Activated CD4-positive, alpha-beta T cell treated with anti-CD3 and anti-CD28 coated beads, Interleukin-2, amount 10 ng/mL, durations not matched to agents 24 days and 14 days (primary cell): Measurements from ENCODE around the gene BMX. TPM values are rescaled to one million over a fixed set of nuclear protein-coding genes. Genes with fewer than 3 reads are reported as not detected.

ENCODE experiments used
- DNase-seq: peaks from one replicate; pipeline ENCODE4 v3.0.0; 2022
- H3K27ac Mint-ChIP-seq: one replicate; pipeline ENCODE4 v1.8.0; 2022; ENCODE audit warnings: mild to moderate bottlenecking, mixed read lengths
- H3K27me3 Mint-ChIP-seq: one replicate; pipeline ENCODE4 v1.8.0; 2022; ENCODE audit warnings: mixed read lengths
- H3K36me3 Mint-ChIP-seq: one replicate; pipeline ENCODE4 v1.8.0; 2022; ENCODE audit warnings: low read depth, mild to moderate bottlenecking, mixed read lengths
- H3K4me1 Mint-ChIP-seq: one replicate; pipeline ENCODE4 v1.8.0; 2021; ENCODE audit warnings: mixed read lengths
- H3K4me3 Mint-ChIP-seq: one replicate; pipeline ENCODE4 v1.8.0; 2022; ENCODE audit warnings: mild to moderate bottlenecking, moderate library complexity, mixed read lengths
- H3K9me3 Mint-ChIP-seq: one replicate; pipeline ENCODE4 v1.8.0; 2021; ENCODE audit warnings: mixed read lengths
- intact Hi-C: fragments of 100-400 bp; cut with micrococcal nuclease; formaldehyde crosslinking; loops from one replicate; pipeline ENCODE4 v1.15.1; 2023
- total RNA-seq: library from RNA; stranded (reverse); gene quantifications from 2 replicates; pipeline ENCODE4 v1.2.3, GENCODE V29; 2022

Gene BMX
- total RNA-seq, 1 donor from 2014 or later = not detected

DNA sequence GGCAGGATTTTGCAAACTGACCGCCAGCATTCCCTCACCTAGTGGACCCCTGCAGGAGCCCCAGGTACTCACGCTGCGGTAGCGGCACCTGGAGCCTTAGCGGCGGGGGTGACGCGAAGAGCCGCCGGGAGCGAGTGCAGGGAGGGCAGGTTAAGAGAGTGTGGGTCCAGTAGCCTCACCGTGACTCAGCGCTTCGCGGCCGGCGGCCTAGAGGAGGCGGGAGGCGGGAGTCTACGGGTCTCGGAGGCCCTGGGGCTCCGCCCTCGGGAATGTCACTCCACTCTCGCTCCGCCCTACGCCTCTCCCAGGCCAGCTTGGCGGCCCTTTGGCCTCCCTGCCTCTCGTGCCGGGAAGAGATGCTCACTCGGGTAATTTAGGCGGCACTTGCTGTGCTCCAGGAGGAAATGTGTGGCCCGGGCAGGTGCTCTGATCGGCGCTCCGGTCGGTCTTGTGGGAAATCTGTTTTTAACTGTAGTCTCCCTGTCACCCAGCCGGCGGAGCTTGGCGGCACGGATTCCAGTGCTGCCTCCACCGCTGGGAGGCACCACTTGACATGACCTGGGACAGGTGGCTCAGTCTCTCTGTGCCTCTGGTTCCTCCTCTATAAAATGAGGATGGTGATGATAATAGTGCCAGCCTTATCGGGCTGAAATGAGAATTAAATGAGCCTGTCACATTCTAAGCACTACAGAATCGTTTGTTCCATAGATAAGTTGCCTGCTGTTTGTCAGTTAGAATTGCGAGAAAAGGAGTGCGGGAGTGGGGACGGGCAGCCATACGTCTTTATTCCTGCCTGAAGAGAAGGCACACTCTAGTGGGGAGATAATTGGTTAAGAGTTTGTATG lies 7.3 kb upstream of the BMX start, which contains the start of gene PIR:
PIR (minus strand) TSS at position 216 of the 845 bp plus-strand sequence. CDS start 2,076 bp downstream, outside the sequence.
- peak within 1 kb of the TSS; percentile 86 for H3K4me3 Mint-ChIP-seq
- peak; percentile 85 for DNase-seq
- H3K27me3 Mint-ChIP-seq = peaks cover 5% of the 10 kb centered on the region
- no peaks in the 10 kb centered on the region for H3K9me3 Mint-ChIP-seq
- H3K4me1 Mint-ChIP-seq = peaks cover 10% of the 10 kb centered on the region
- intact Hi-C loops = loop anchor here (1.0 to 10.0 kb wide), 3 partner anchors 23 to 1201 kb away; no protein-coding TSS in a partner anchor
- no peaks in the 10 kb centered on the region for H3K36me3 Mint-ChIP-seq
- H3K27ac Mint-ChIP-seq = peak within 1 kb of the TSS; percentile 79

DNA sequence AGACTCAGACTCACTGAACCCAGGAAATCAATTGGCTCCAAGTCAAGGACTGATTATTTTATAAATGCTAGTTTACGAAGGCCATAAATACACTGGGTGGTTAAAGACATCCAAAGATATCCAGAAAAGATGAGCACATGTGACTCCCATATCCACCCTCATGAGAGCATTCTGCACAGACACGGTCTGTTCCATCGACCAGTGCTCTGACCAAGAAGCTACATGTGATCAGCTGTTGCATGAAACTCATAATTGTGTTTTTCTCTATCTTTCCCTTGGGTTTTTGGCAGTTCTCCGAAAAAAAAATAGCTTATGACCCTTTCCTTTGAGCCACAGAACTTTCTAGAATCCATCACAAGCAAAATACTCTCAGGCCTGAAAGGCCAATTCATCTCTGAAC lies 4.8 kb upstream of the BMX start:
- H3K4me3 Mint-ChIP-seq = no peak overlapping the region
- H3K9me3 Mint-ChIP-seq = no peaks in the 10 kb centered on the region
- no peaks in the 10 kb centered on the region for H3K36me3 Mint-ChIP-seq
- peaks cover 10% of the 10 kb centered on the region for H3K4me1 Mint-ChIP-seq
- intact Hi-C loops = loop anchor here (10.0 kb wide), 1 partner anchor 1199 kb away; no protein-coding TSS in a partner anchor
- peaks cover 17% of the 10 kb centered on the region for H3K27me3 Mint-ChIP-seq
- DNase-seq = no peak
- no peak overlapping the region for H3K27ac Mint-ChIP-seq

DNA sequence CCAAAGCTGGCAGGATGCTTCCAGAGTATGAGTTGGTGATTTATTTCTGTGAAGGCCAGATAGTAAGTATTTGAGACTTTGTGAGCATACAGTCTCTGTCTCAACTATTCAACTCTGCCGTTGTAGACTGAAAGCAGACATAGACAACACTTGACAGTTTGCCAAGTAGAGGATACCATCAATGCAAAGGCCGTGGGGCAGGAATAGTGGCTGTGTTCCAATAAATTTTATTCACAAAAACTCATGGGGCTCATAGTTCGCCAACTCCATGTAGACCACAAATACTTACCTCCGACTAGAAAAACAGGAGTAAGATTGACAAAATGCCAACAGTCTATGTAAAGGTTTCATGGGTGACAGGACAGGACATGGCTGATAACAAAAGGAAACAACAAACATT lies 3.8 kb upstream of the BMX start:
- Mint-ChIP-seq H3K27ac (no peak overlapping the region), H3K27me3 (peaks cover 20% of the 10 kb centered on the region), H3K4me3 (no peak overlapping the region), H3K4me1 (peaks cover 10% of the 10 kb centered on the region), H3K36me3 (no peaks in the 10 kb centered on the region), H3K9me3 (no peaks in the 10 kb centered on the region)
- intact Hi-C loops = loop anchor here (10.0 kb wide), 1 partner anchor 1198 kb away; no protein-coding TSS in a partner anchor
- no peak for DNase-seq

DNA sequence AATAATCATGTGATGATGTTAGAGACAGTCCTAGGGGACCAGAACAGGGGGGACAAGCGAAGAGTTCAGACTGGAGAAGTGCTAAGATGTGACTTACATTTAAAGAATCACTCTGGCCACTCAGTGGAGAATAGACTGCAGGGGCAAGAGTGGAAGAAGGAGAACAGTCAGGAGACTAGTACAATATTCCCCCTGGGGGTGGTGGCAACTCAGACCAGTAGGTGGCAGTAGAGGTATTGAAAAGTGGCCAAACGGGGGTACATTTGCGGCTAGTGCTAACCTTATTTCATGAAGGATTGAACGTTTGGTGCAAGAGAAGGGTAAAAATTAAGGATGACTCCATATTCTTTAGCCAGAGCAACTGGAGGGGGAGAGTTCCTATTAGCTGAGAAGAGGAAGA lies 2.7 kb upstream of the BMX start:
- no peaks in the 10 kb centered on the region for H3K36me3 Mint-ChIP-seq
- H3K4me3 Mint-ChIP-seq = no peak overlapping the region
- H3K27ac Mint-ChIP-seq = no peak overlapping the region
- peaks cover 7% of the 10 kb centered on the region for H3K4me1 Mint-ChIP-seq
- DNase-seq = peak; percentile 81
- H3K9me3 Mint-ChIP-seq = no peaks in the 10 kb centered on the region
- intact Hi-C loops = loop anchor here (2.0 to 10.0 kb wide), 2 partner anchors 67 to 1197 kb away; no protein-coding TSS in a partner anchor
- peaks cover 26% of the 10 kb centered on the region for H3K27me3 Mint-ChIP-seq

DNA sequence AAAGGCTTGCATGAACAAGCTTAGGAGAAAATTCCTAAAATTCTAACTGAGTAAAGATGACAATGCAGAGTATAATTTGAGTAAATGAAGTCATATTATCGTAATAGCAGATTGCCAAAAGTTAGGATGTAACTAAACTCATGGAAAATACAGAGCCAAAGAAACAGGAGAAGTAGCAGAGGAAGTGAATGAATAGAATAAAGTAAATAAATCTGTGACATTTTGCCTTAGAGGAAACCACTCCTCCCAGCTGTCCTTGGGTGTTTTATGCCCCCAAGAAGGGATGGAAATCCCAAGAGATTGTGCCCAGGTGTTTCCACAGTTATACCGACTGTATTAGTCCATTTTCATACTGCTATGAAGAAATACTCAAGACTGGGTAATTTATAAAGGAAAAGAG lies 1.9 kb upstream of the BMX start:
- DNase-seq = no peak
- Mint-ChIP-seq H3K4me1 (peaks cover 3% of the 10 kb centered on the region), H3K36me3 (no peaks in the 10 kb centered on the region), H3K4me3 (no peak overlapping the region), H3K27me3 (peaks cover 26% of the 10 kb centered on the region), H3K27ac (no peak overlapping the region), H3K9me3 (no peaks in the 10 kb centered on the region)
- intact Hi-C loops = loop anchor here (2.0 to 10.0 kb wide), 2 partner anchors 66 to 1196 kb away; no protein-coding TSS in a partner anchor

DNA sequence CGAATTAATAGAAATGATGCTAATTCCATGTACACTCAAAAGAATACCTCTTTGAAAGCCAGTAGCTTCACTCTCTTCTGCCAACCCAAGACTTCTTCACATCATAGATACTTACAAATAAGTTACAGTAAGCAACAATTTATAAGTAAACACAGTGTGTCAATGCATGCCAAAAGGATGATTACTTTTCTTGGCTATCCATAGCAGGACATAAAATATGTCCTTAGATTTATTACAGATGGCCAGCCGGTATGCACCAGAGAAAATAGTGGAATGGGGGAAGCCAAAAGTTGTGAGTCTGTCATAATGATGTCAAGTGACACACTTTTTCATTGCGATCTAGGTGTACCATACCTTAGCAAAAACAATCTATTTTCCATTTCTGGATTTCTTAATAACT lies 631 bp upstream of the BMX start:
- no peak overlapping the region for H3K4me3 Mint-ChIP-seq
- no peak for DNase-seq
- H3K36me3 Mint-ChIP-seq = no peaks in the 10 kb centered on the region
- no peaks in the 10 kb centered on the region for H3K9me3 Mint-ChIP-seq
- peaks cover 2% of the 10 kb centered on the region for H3K4me1 Mint-ChIP-seq
- no peak overlapping the region for H3K27ac Mint-ChIP-seq
- H3K27me3 Mint-ChIP-seq = peaks cover 29% of the 10 kb centered on the region
- intact Hi-C loops = loop anchor here (2.0 to 10.0 kb wide), 3 partner anchors 65 to 1195 kb away; no protein-coding TSS in a partner anchor

DNA sequence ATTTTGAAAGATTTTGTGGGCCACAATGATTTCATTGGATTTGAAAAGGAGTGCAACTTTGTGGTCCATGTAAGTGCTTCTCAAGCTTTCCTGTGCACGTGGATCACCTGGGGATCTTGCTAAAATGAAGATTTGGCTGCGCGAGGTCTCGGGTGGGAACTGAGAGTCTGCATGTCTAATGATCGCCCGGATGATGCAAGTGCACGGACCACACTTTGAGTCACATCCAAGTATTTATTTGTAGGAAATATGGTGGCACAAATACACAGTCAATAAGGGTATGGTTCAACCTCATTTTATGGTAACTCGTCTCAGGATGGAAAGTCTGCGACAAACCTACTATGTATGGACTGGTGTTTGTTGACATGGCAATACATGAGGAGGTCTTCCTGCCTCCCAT lies 899 bp downstream of the BMX start:
- Mint-ChIP-seq H3K9me3 (no peaks in the 10 kb centered on the region), H3K27me3 (peaks cover 29% of the 10 kb centered on the region), H3K4me1 (peaks cover 2% of the 10 kb centered on the region), H3K27ac (no peak overlapping the region), H3K4me3 (no peak overlapping the region), H3K36me3 (no peaks in the 10 kb centered on the region)
- intact Hi-C loops = loop anchor here (10.0 kb wide), 1 partner anchor 143 kb away; no protein-coding TSS in a partner anchor
- DNase-seq = no peak

DNA sequence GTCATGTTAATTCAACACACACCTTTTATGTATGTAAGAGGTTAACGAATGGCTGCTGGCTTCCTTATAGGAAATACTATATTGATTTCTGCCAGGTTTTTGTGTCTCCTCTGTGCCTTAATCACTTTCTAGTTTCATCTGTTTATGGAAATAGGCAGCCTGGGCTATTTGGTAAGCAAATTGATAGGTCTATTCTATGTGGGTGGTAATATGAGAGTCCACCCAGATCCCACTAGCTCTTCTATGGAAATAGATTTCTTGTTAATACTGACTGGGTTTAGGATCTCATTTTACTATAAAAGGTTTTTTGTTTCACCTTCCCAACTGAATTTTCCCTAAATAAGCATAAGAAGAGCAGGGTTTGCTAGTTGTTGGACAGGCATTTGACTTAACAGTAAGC lies 4.1 kb downstream of the BMX start:
- no peak for DNase-seq
- Mint-ChIP-seq H3K4me3 (no peak overlapping the region), H3K27me3 (peaks cover 19% of the 10 kb centered on the region), H3K9me3 (no peaks in the 10 kb centered on the region), H3K36me3 (no peaks in the 10 kb centered on the region), H3K4me1 (no peaks in the 10 kb centered on the region), H3K27ac (no peak overlapping the region)
- intact Hi-C loops = loop anchor here (10.0 kb wide), 1 partner anchor 140 kb away; no protein-coding TSS in a partner anchor

DNA sequence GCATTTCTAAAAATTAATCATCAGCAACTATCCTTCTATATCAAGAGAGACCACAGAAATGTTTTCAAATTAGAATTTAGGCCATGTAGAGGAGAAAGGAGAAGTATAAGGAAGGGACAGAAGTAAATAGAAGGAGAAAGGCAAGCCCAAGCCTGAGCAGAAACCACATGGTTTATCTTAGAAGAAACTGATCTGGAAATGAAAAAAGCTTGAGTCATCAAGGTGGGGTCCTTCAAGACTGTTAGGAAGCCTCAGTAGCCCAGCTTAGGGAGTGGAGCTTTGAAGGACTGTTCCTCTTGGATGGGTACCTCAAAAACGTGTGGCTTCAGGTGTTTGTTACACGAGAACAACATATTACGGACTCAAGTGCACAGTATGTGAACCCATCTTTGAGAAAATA lies 4.5 kb downstream of the BMX start:
- no peak for DNase-seq
- no peak overlapping the region for H3K4me3 Mint-ChIP-seq
- intact Hi-C loops = loop anchor here (10.0 kb wide), 1 partner anchor 140 kb away; no protein-coding TSS in a partner anchor
- peaks cover 15% of the 10 kb centered on the region for H3K27me3 Mint-ChIP-seq
- H3K4me1 Mint-ChIP-seq = no peaks in the 10 kb centered on the region
- no peaks in the 10 kb centered on the region for H3K9me3 Mint-ChIP-seq
- H3K27ac Mint-ChIP-seq = no peak overlapping the region
- no peaks in the 10 kb centered on the region for H3K36me3 Mint-ChIP-seq

DNA sequence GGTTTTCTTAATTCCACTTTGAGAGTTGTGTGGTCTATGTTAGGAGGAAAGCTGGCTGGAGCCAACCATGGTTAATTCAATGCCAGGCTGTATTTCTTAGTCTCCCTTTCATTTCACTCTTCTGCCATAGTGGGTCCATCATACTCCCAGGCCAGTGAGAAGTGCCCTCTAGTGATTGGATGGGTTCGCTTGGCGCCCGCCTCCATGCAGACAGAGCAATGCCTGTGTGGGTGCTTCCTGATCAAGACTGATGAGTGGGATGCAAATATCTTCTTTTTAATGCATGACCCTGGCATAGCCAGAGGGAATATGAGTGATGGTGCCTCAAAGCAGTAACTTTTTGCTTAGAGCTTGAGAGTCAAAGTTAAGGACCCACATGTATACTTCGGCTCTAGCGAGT lies 6.4 kb downstream of the BMX start:
- H3K36me3 Mint-ChIP-seq = no peaks in the 10 kb centered on the region
- DNase-seq = no peak
- peaks cover 9% of the 10 kb centered on the region for H3K27me3 Mint-ChIP-seq
- H3K4me1 Mint-ChIP-seq = no peaks in the 10 kb centered on the region
- H3K9me3 Mint-ChIP-seq = no peaks in the 10 kb centered on the region
- H3K27ac Mint-ChIP-seq = no peak overlapping the region
- no peak overlapping the region for H3K4me3 Mint-ChIP-seq
- intact Hi-C loops = loop anchor here (10.0 kb wide), 1 partner anchor 138 kb away; no protein-coding TSS in a partner anchor

DNA sequence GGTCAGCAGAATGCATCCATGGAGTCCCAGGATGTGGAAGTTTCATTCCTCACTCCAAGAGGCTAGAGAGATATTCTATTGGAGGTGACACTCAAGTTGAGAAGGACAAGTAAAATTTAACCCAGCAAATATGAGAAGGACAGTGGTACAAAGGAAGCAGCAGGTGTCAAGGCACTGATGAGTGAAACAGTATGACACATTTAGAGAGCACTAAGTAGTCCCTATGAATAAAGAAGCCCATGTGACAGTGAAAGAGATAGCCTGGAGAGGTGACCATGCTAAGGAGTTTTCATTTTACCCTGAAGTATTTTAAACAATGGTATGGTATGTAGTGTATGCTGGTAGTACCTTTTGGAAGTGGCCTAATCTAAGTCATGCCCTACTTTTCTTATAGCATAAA lies 9.2 kb downstream of the BMX start:
- Mint-ChIP-seq H3K27ac (no peak overlapping the region), H3K4me3 (no peak overlapping the region), H3K4me1 (no peaks in the 10 kb centered on the region), H3K9me3 (no peaks in the 10 kb centered on the region), H3K36me3 (no peaks in the 10 kb centered on the region), H3K27me3 (peaks cover 5% of the 10 kb centered on the region)
- intact Hi-C loops = loop anchor here (10.0 kb wide), 1 partner anchor 135 kb away; no protein-coding TSS in a partner anchor
- DNase-seq = no peak

DNA sequence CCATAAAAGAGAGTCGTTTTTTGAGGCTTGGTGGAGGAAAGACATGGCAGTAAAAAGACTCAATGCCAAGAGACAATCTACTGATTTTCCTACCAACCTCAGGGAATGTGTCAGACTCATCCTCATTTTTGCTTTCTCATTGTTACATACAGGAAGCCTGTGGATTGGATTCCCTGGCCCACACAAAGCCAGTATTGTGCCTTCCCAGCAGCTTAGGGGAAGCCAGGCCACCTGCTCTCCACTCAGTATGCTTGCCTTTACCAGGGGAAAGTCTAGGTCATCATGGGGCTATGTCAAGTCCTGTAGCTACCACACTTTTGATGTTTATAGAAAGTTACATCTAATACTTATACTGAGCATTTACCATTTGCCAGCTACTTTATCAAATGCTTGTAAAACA lies 11.0 kb downstream of the BMX start:
- no peaks in the 10 kb centered on the region for H3K4me1 Mint-ChIP-seq
- H3K27ac Mint-ChIP-seq = no peak overlapping the region
- no peaks in the 10 kb centered on the region for H3K36me3 Mint-ChIP-seq
- no peak for DNase-seq
- H3K4me3 Mint-ChIP-seq = no peak overlapping the region
- H3K9me3 Mint-ChIP-seq = no peaks in the 10 kb centered on the region
- intact Hi-C loops = no loop called here
- peaks cover 3% of the 10 kb centered on the region for H3K27me3 Mint-ChIP-seq

DNA sequence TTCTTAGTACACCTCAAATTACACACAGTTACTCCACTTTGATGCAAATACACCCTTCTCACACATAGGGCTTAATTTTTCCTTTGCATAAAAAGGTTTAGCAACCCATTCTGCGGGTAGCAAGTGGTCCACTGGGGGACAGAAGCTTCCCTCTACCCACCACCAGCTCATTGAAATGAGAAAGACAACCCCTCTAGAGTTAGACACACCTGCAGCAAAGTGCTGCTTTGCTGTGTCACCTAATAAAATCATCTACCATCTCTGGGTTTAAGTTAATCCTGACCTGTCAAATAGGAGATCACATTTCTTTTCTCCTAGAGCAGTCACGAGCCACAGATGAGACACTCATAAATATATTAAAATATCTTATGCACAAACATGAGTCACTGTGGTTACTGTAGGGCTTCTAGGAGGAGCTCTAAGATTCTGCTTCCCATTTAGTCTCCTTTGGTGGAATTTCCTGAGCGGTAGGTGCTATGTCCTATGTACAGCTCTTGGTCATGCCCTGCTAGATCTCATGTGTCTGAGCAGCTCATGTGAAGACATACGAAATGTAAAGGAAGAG lies 11.9 kb downstream of the BMX start:
- Mint-ChIP-seq H3K36me3 (no peaks in the 10 kb centered on the region), H3K9me3 (no peaks in the 10 kb centered on the region), H3K4me3 (no peak overlapping the region), H3K4me1 (no peaks in the 10 kb centered on the region), H3K27me3 (peaks cover 3% of the 10 kb centered on the region), H3K27ac (no peak overlapping the region)
- intact Hi-C loops = no loop called here
- DNase-seq = no peak

DNA sequence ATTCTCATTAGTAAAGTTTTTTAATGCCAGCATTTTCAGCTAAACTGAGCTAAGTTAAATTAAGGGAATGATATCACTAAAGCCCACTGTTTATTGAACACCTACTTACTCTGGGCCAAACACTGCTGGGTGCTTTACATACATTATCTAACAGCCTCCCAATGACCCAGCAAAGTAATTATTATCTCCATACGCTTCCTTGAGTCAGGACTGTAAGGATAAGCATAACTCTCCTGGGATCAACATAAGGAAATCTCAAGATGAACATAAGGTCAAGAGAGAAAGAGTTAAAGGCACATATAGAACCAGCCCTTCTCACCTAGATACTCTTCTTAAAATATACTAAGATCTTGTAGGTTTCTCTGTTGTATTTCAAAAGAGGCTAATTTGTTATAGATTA lies 13.7 kb downstream of the BMX start:
- Mint-ChIP-seq H3K4me3 (no peak overlapping the region), H3K27me3 (peaks cover 3% of the 10 kb centered on the region), H3K4me1 (no peaks in the 10 kb centered on the region), H3K27ac (no peak overlapping the region), H3K9me3 (no peaks in the 10 kb centered on the region), H3K36me3 (no peaks in the 10 kb centered on the region)
- intact Hi-C loops = no loop called here
- DNase-seq = no peak
